ENCODE data around the gene BCAP31.

BCAP31 gene

GRCh38 chrX:153681175-153681574 is 43.0 kb downstream of the BCAP31 start:
- no peak overlapping the region for H3K4me3 ChIP-seq (ENCODE audit: low read depth, low read length)
- no peak for DNase-seq (ENCODE audit: low read depth)
- TF ChIP-seq CTCF (IDR thresholded peaks at IDR 0.05; ENCODE audit: low read depth, low read length, missing control alignments), result no peak

GRCh38 chrX:153674219-153674851 is 49.9 kb downstream of the BCAP31 start:
- no peak overlapping the region for H3K4me3 ChIP-seq (ENCODE audit: low read depth, low read length)
- no peak for DNase-seq (ENCODE audit: low read depth)
- TF ChIP-seq CTCF (IDR thresholded peaks at IDR 0.05; ENCODE audit: low read depth, low read length, missing control alignments), result no peak

- H3K4me3 ChIP-seq (ENCODE audit: low read depth, low read length), result no peak within 1 kb of the TSS
- no peak for TF ChIP-seq CTCF (IDR thresholded peaks at IDR 0.05; ENCODE audit: low read depth, low read length, missing control alignments)
- DNase-seq (ENCODE audit: low read depth), result no peak
These were observed 50.6 kb downstream of the BCAP31 start, which contains the start of gene PNCK for GRCh38 chrX:153673428-153674218. PNCK (minus strand) TSS chrX:153673813; CDS start chrX:153673076, 737 bp downstream.

GRCh38 chrX:153672531-153673427 is 51.4 kb downstream of the BCAP31 start:
- no peak for DNase-seq (ENCODE audit: low read depth)
- H3K4me3 ChIP-seq (ENCODE audit: low read depth, low read length), result no peak overlapping the region
- no peak for TF ChIP-seq CTCF (IDR thresholded peaks at IDR 0.05; ENCODE audit: low read depth, low read length, missing control alignments)

GRCh38 chrX:153671589-153672530 is 52.3 kb downstream of the BCAP31 start:
- no peak overlapping the region for H3K4me3 ChIP-seq (ENCODE audit: low read depth, low read length)
- TF ChIP-seq CTCF (IDR thresholded peaks at IDR 0.05; ENCODE audit: low read depth, low read length, missing control alignments), result no peak
- no peak for DNase-seq (ENCODE audit: low read depth)

All from GM12864 (cell line).